GM12872 (cell line): ENCODE measurements around the gene VWC2.

ENCODE experiments used
- TF ChIP-seq, protein P1 (sequence below): IDR thresholded peaks from 3 replicates; pipeline ENCODE4 v1.5.1; 2011; ENCODE audit warnings: low read depth, mild to moderate bottlenecking, low read length, moderate library complexity; ENCODE audit not compliant: insufficient read depth

VWC2 gene

GRCh38 chr7:49852619-49853462, 79.4 kb downstream of the VWC2 start:
- TF ChIP-seq, protein P1, sequence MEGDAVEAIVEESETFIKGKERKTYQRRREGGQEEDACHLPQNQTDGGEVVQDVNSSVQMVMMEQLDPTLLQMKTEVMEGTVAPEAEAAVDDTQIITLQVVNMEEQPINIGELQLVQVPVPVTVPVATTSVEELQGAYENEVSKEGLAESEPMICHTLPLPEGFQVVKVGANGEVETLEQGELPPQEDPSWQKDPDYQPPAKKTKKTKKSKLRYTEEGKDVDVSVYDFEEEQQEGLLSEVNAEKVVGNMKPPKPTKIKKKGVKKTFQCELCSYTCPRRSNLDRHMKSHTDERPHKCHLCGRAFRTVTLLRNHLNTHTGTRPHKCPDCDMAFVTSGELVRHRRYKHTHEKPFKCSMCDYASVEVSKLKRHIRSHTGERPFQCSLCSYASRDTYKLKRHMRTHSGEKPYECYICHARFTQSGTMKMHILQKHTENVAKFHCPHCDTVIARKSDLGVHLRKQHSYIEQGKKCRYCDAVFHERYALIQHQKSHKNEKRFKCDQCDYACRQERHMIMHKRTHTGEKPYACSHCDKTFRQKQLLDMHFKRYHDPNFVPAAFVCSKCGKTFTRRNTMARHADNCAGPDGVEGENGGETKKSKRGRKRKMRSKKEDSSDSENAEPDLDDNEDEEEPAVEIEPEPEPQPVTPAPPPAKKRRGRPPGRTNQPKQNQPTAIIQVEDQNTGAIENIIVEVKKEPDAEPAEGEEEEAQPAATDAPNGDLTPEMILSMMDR: peak; percentile 86

DNA sequence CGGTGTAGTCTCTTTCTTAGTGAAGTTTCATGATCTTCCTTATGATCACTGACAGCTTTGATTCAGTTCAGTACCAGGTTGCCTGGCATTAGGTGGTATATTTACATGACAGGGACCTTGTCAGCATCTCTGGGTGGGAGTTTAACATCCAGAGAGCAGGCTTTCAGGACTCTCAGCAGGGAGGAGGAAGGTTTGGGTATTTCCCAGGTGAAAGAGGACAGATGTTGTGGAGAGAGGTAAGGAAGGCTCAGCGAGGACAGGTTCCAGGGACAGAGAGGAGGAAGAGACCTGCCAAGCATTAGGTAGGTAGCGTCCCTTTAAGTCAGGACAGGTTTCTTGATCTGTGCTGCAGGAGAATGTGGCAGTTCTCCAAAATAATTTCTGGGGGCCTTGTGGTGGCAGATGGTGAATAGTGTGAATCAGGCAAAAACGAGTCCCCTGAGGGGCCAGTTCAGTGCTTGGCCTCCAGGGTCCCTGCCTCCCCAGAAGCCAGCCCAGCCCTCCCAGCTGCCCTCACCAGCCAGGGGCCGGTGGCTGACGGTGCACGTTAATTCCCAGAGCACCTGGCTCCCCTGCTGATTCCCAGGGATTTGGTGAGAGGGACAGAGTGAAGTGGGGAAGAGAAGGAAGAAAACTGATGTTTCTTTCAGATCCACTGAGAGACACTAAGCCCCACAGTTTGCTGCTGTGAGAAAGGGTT, 82.0 kb downstream of the VWC2 start:
- TF ChIP-seq, protein P1: no peak

GRCh38 chr7:49860293-49860692, 86.9 kb downstream of the VWC2 start:
- TF ChIP-seq, protein P1: no peak

GRCh38 chr7:49866076-49866735, 92.8 kb downstream of the VWC2 start:
- TF ChIP-seq, protein P1: no peak

DNA sequence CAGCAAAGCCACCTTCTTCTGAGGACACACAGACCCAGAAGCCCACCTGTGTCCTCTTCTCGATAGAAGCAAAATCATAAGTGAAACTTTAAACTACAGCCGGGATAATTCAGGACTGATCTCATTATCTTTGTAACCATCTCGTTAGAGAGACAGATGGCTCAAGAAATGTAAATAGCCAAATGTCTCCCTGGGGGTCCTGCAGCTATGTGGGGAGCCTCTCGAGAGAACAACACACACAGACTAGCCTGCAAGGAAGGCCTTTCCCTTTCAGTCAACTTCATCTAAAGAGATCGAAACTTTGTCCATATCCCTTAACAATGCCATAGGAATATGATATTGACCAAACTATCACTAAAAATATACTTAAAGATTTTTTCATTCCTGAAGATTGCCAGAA, 93.5 kb downstream of the VWC2 start:
- TF ChIP-seq, protein P1: no peak

DNA sequence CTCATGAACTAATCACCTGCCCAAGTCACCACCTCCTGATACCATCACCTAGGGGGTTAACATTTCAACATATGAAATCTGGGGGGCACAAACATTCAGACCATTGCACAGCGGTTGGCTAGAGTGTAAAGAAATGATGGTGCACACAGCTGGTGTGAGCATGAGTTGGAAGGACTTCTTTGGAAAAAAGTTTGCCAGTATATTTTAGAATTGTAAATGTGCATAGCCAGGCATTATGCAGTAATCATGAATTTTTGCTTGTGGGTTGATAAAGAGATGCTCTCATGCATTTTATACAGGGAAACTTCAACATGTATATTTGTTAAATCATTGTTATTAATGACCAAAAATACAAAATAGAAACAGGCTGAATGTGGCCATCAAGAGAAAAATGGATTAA, 100.0 kb downstream of the VWC2 start:
- TF ChIP-seq, protein P1: no peak

GRCh38 chr7:49875336-49875735, 101.9 kb downstream of the VWC2 start:
- TF ChIP-seq, protein P1: no peak
